Esophagus squamous epithelium (tissue), 5 donors: Measurements from ENCODE around the gene RUFY4. TPM values are rescaled to one million over a fixed set of nuclear protein-coding genes. Genes with fewer than 3 reads are reported as not detected.

Experiments used
- DNase-seq: peaks from one replicate; lab custom pipeline; 2025; lab: John Stamatoyannopoulos, UW
- H3K27ac ChIP-seq, 4 donors: fragments of 200-600 bp; sonication (generic); one replicate each; pipeline ENCODE4 v1.5.1; 2016 to 2019; ENCODE audit warnings: mild to moderate bottlenecking in 1 of 4
- H3K27me3 ChIP-seq, 4 donors: fragments of 200-600 bp; sonication (generic); 1 replicate in 3 of 4; 2 replicates in 1 of 4; pipeline versions ENCODE4 v1.5.1 to v1.6.0; 2017 to 2021; ENCODE audit warnings: antibody characterized with exemption in 1 of 4
- H3K36me3 ChIP-seq, 3 donors: fragments of 200-600 bp; sonication (generic); one replicate each; pipeline ENCODE4 v1.5.1; 2016 to 2019
- H3K4me1 ChIP-seq, 3 donors: fragments of 200-600 bp; sonication (generic); one replicate each; pipeline ENCODE4 v1.5.1; 2017 to 2019
- H3K4me3 ChIP-seq, 4 donors: fragments of 200-600 bp; sonication (generic); 1 replicate in 3 of 4; 2 replicates in 1 of 4; pipeline ENCODE4 v1.5.1; 2016 to 2019; ENCODE audit warnings: mild to moderate bottlenecking in 2 of 4, moderate library complexity in 1 of 4
- H3K9me3 ChIP-seq, 3 donors: fragments of 200-600 bp; sonication (generic); one replicate each; pipeline ENCODE4 v1.5.1; 2016 to 2019
- POLR2A ChIP-seq, 4 donors: fragments of 450-650 bp; IDR thresholded peaks; one replicate each; pipeline ENCODE4 v1.6.1; 2017; ENCODE audit warnings: antibody characterized with exemption in 4 of 4, mild to moderate bottlenecking in 4 of 4, moderate library complexity in 3 of 4
- whole genome bisulfite sequencing, 2 donors: methylation state at CpG; one replicate each; pipeline ENCODE4 v1.1.5; 2018; 5-methylcytosine and 5-hydroxymethylcytosine counted together
- intact Hi-C: fragments of 100-400 bp; cut with DNase I; formaldehyde crosslinking; loops from one replicate; pipeline ENCODE4 v1.15.0; 2022
- total RNA-seq, 4 donors: library from RNA; depleted of rRNA; stranded (reverse); fragments of >200 nt; gene quantifications; one replicate each; pipeline ENCODE4 v1.1.0, GENCODE V29; 2016
- TF ChIP-seq, protein P1 (sequence below), 6 experiments: fragments of 450-650 bp in 4 of 6; fragments of 200-600 bp in 2 of 6; sonication (generic) in 2 of 6; IDR thresholded peaks; one replicate each; pipeline ENCODE4 v1.5.1; 2016 to 2019; ENCODE audit warnings: antibody characterized with exemption in 6 of 6, mild to moderate bottlenecking in 4 of 6, moderate library complexity in 4 of 6
- donor health status: DM: yes; HTN: yes; CAD: no.

The RUFY4 gene
- total RNA-seq, 4 donors from 2014 or later = not detected

GRCh38 chr2:218063486-218063885 is 5.6 kb upstream of the RUFY4 start:
- H3K9me3 ChIP-seq = no peaks in the 10 kb centered on the region
- H3K27me3 ChIP-seq = peaks cover 0 to 28% (median 0%) of the 10 kb centered on the region in 4 donors
- H3K4me1 ChIP-seq = peaks cover 1 to 2% (median 1%) of the 10 kb centered on the region in 3 donors
- no peak overlapping the region for H3K27ac ChIP-seq
- no peaks in the 10 kb centered on the region for H3K36me3 ChIP-seq
- no peak for TF ChIP-seq POLR2A (IDR thresholded peaks at IDR 0.05)
- TF ChIP-seq, protein P1, sequence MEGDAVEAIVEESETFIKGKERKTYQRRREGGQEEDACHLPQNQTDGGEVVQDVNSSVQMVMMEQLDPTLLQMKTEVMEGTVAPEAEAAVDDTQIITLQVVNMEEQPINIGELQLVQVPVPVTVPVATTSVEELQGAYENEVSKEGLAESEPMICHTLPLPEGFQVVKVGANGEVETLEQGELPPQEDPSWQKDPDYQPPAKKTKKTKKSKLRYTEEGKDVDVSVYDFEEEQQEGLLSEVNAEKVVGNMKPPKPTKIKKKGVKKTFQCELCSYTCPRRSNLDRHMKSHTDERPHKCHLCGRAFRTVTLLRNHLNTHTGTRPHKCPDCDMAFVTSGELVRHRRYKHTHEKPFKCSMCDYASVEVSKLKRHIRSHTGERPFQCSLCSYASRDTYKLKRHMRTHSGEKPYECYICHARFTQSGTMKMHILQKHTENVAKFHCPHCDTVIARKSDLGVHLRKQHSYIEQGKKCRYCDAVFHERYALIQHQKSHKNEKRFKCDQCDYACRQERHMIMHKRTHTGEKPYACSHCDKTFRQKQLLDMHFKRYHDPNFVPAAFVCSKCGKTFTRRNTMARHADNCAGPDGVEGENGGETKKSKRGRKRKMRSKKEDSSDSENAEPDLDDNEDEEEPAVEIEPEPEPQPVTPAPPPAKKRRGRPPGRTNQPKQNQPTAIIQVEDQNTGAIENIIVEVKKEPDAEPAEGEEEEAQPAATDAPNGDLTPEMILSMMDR (IDR thresholded peaks at IDR 0.05) = no peak
- intact Hi-C loops = loop anchor here (10.0 kb wide), 1 partner anchor 279 kb away; no protein-coding TSS in a partner anchor
- 67 to 86% methylated on average over 5 of the region's 5 CpGs for WGBS, 2 donors
- no peak for DNase-seq
- H3K4me3 ChIP-seq = no peak overlapping the region

DNA sequence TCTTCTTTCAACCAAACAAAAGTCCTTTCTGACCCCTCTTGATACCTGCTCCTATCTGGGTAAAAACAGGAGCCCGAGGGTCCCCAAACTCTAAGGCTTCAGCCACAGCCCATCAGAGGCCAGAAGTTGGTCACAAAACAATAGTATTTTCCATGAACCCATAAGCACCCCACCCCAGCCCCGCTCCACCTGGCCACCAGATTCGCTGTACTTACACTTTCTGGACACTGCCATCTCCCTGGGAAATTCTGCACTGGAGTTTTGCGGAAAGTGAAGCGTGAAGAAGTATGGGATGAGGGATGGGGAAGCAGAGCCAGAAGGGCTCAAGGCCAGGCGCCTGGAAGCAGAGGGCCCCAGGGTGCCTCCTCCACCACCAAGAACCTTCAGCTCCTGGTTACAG is 5.2 kb upstream of the RUFY4 start:
- Histone ChIP-seq H3K4me1 (peaks cover 3 to 6% (median 4%) of the 10 kb centered on the region in 3 donors), H3K36me3 (no peaks in the 10 kb centered on the region), H3K27ac (no peak overlapping the region), H3K9me3 (no peaks in the 10 kb centered on the region), H3K27me3 (peaks cover 0 to 26% (median 0%) of the 10 kb centered on the region in 4 donors), H3K4me3 (no peak overlapping the region)
- WGBS, 2 donors = 83 to 93% methylated on average over 4 to 5 of the region's 6 CpGs
- TF ChIP-seq, protein P1 (IDR thresholded peaks at IDR 0.05) = no peak
- TF ChIP-seq POLR2A (IDR thresholded peaks at IDR 0.05) = no peak
- intact Hi-C loops = loop anchor here (10.0 kb wide), 1 partner anchor 279 kb away; no protein-coding TSS in a partner anchor
- DNase-seq = no peak

DNA sequence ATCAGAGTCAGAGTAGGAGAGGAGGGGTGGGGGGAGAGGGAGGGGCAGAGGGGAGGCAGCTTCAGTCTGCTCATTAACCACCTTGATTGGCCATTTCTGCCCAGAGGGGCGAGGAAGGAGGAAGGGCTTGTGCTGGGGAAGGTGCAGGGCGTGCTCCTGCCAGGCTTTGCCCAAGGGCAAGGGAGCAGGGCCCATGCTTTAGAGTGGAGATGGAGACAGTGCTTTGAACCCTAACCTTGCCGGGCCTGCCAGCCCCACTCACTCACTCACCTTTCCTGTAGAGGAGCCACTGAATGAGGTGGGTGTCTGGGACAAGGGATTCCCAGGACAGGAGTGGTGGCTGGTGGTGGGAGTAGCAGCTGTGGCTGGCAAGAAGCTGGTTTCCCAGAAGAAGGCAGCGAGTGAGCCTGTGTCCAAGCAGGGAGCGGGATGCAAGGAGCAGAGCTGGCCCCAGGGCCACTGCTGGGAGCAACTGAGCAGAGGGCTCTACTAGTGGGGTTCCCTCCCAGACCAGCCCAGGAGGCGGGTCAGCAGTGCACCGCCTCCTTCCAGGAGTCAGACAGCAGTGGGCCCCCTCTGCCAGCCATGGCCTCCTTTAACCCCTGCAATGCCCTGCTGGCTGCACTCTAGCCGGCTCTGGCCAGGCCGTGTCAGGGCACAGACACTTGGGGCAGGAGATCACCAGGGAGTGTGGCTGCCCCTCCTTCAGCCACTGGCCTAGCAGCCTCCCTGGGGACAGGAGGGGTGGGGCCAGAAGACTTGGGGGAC is 3.6 kb upstream of the RUFY4 start:
- intact Hi-C loops = loop anchor here (10.0 kb wide), 1 partner anchor 281 kb away; no protein-coding TSS in a partner anchor
- DNase-seq = no peak
- Histone ChIP-seq H3K27me3 (peaks cover 0 to 25% (median 0%) of the 10 kb centered on the region in 4 donors), H3K4me1 (peaks cover 3 to 10% (median 4%) of the 10 kb centered on the region in 3 donors), H3K27ac (no peak overlapping the region), H3K36me3 (no peaks in the 10 kb centered on the region), H3K4me3 (no peak overlapping the region), H3K9me3 (no peaks in the 10 kb centered on the region)
- TF ChIP-seq, protein P1 (IDR thresholded peaks at IDR 0.05) = no peak
- no peak for TF ChIP-seq POLR2A (IDR thresholded peaks at IDR 0.05)
- 20 to 100% methylated on average over 2 to 3 of the region's 9 CpGs for WGBS, 2 donors

- no peaks in the 10 kb centered on the region for H3K9me3 ChIP-seq
- TF ChIP-seq POLR2A (IDR thresholded peaks at IDR 0.05) = no peak
- TF ChIP-seq, protein P1 (IDR thresholded peaks at IDR 0.05) = no peak
- no peak for DNase-seq
- no peak overlapping the region for H3K4me3 ChIP-seq
- intact Hi-C loops = loop anchor here (10.0 kb wide), 1 partner anchor 282 kb away; no protein-coding TSS in a partner anchor
- WGBS, 2 donors = 55 to 67% methylated on average over 10 of the region's 12 CpGs
- H3K27me3 ChIP-seq = peaks cover 0 to 25% (median 0%) of the 10 kb centered on the region in 4 donors
- H3K4me1 ChIP-seq = peaks cover 3 to 10% (median 4%) of the 10 kb centered on the region in 3 donors
- no peak overlapping the region for H3K27ac ChIP-seq
- H3K36me3 ChIP-seq = no peaks in the 10 kb centered on the region
These were observed 2.0 kb upstream of the RUFY4 start for GRCh38 chr2:218066926-218067515.

- H3K27me3 ChIP-seq = peaks cover 0 to 30% (median 0%) of the 10 kb centered on the region in 4 donors
- intact Hi-C loops = loop anchor here (10.0 kb wide), 1 partner anchor 283 kb away; no protein-coding TSS in a partner anchor
- no peak for TF ChIP-seq POLR2A (IDR thresholded peaks at IDR 0.05)
- TF ChIP-seq, protein P1 (IDR thresholded peaks at IDR 0.05) = no peak
- no peaks in the 10 kb centered on the region for H3K9me3 ChIP-seq
- H3K4me1 ChIP-seq = peaks cover 3 to 10% (median 4%) of the 10 kb centered on the region in 3 donors
- WGBS, 2 donors = 59 to 100% methylated on average over 1 to 4 of the region's 4 CpGs
- H3K36me3 ChIP-seq = no peaks in the 10 kb centered on the region
- H3K27ac ChIP-seq = no peak overlapping the region
- DNase-seq = no peak
- H3K4me3 ChIP-seq = no peak overlapping the region
These were observed 1.5 kb upstream of the RUFY4 start for GRCh38 chr2:218067523-218067922.
